CD4-positive, alpha-beta T cell (primary cell): Measurements from ENCODE around the gene RSU1. TPM values are rescaled to one million over a fixed set of nuclear protein-coding genes. Genes with fewer than 3 reads are reported as not detected.

Experiments used
- ATAC-seq: fragments of 200-7000 bp; cut with Tn5 transposase; one replicate; pipeline ENCODE4 v1.10.0; 2022; ENCODE audit warnings: mild to moderate bottlenecking; ENCODE audit not compliant: poor library complexity
- CTCF ChIA-PET: fragments of 350-600 bp; sonication (Branson Sonifier 250); formaldehyde crosslinking; loops from one replicate; lab custom pipeline; 2021; ENCODE audit warnings: antibody characterized with exemption, inconsistent platforms; lab: Charles Lee
- POLR2A ChIA-PET: fragments of 350-600 bp; sonication (Branson Sonifier 250); formaldehyde crosslinking; loops from one replicate; lab custom pipeline; 2021; ENCODE audit warnings: antibody characterized with exemption, inconsistent platforms; lab: Charles Lee
- DNase-seq, 14 experiments: peaks; one replicate each; pipeline ENCODE4 v3.0.0-alpha.2; 2013 to 2020; ENCODE audit warnings: mixed read lengths in 2 of 14
- H3K27ac ChIP-seq, 2 donors: one replicate each; pipeline versions ENCODE4 v1.5.1 to v1.7.0; 2013; ENCODE audit warnings: low read length in 2 of 2, low read depth in 1 of 2, mild to moderate bottlenecking in 1 of 2
- H3K27me3 ChIP-seq, 2 experiments: 1 replicate in 1 of 2; 2 replicates in 1 of 2; pipeline versions ENCODE4 v1.6.1 to v1.7.0; 2013; ENCODE audit warnings: low read length in 2 of 2, control low read depth in 1 of 2, mild to moderate bottlenecking in 1 of 2, moderate library complexity in 1 of 2; ENCODE audit not compliant: insufficient read depth in 2 of 2, control insufficient read depth in 1 of 2
- H3K36me3 ChIP-seq: one replicate; pipeline ENCODE4 v1.6.1; 2013; ENCODE audit warnings: low read length, control low read depth; ENCODE audit not compliant: insufficient read depth
- H3K4me1 ChIP-seq: one replicate; pipeline ENCODE4 v1.6.1; 2013; ENCODE audit warnings: low read length, control low read depth; ENCODE audit not compliant: insufficient read depth
- H3K4me3 ChIP-seq: one replicate; pipeline ENCODE4 v1.5.1; 2013; ENCODE audit warnings: mild to moderate bottlenecking, low read length, moderate library complexity
- H3K9me3 ChIP-seq, 2 experiments: 1 replicate in 1 of 2; 2 replicates in 1 of 2; pipeline versions ENCODE4 v1.6.1 to v1.7.0; 2013; ENCODE audit warnings: low read length in 2 of 2, mild to moderate bottlenecking in 2 of 2, control low read depth in 1 of 2, moderate library complexity in 1 of 2; ENCODE audit not compliant: control insufficient read depth in 1 of 2, insufficient read depth in 1 of 2
- H3K27ac Mint-ChIP-seq: one replicate; pipeline ENCODE4 v1.8.0; 2020; ENCODE audit warnings: mixed read lengths
- H3K27me3 Mint-ChIP-seq: one replicate; pipeline ENCODE4 v1.8.0; 2021; ENCODE audit warnings: mixed read lengths
- H3K36me3 Mint-ChIP-seq: one replicate; pipeline ENCODE4 v1.8.0; 2021; ENCODE audit warnings: low read depth, mixed read lengths
- H3K4me1 Mint-ChIP-seq: one replicate; pipeline ENCODE4 v1.8.0; 2021; ENCODE audit warnings: low read depth, mixed read lengths
- H3K4me3 Mint-ChIP-seq: one replicate; pipeline ENCODE4 v1.8.0; 2020; ENCODE audit warnings: mild to moderate bottlenecking, mixed read lengths
- H3K9me3 Mint-ChIP-seq: one replicate; pipeline ENCODE4 v1.8.0; 2020; ENCODE audit warnings: mixed read lengths
- intact Hi-C, 2 experiments: fragments of 100-400 bp; cut with DNase I in 1 of 2; cut with micrococcal nuclease in 1 of 2; formaldehyde crosslinking; loops; one replicate each; pipeline versions ENCODE4 v1.15.1 to v1.9.0; 2023 to 2025; cut with DNase I, micrococcal nuclease
- total RNA-seq, 174 experiments: library from RNA in 2 of 174; stranded (reverse) in 2 of 174; gene quantifications; one replicate each; pipeline ENCODE4 v1.2.3 and lab custom pipeline; 2021 to 2026
- TF ChIP-seq, protein P1 (sequence below): fragments of 200-600 bp; IDR thresholded peaks from one replicate; pipeline ENCODE4 v1.8.0; 2022; ENCODE audit warnings: antibody characterized with exemption, mild to moderate bottlenecking

Gene RSU1
- total RNA-seq, 2 experiments from 2014 or later = 26.2 to 28.8 TPM

GRCh38 chr10:16592378-16592777, 224.8 kb downstream of the RSU1 start:
- CTCF ChIA-PET = no interaction called here
- no peak overlapping the region for H3K4me3 ChIP-seq
- peaks cover 12% of the 10 kb centered on the region for H3K36me3 ChIP-seq
- ATAC-seq = no peak
- H3K4me1 Mint-ChIP-seq = no peaks in the 10 kb centered on the region
- TF ChIP-seq, protein P1, sequence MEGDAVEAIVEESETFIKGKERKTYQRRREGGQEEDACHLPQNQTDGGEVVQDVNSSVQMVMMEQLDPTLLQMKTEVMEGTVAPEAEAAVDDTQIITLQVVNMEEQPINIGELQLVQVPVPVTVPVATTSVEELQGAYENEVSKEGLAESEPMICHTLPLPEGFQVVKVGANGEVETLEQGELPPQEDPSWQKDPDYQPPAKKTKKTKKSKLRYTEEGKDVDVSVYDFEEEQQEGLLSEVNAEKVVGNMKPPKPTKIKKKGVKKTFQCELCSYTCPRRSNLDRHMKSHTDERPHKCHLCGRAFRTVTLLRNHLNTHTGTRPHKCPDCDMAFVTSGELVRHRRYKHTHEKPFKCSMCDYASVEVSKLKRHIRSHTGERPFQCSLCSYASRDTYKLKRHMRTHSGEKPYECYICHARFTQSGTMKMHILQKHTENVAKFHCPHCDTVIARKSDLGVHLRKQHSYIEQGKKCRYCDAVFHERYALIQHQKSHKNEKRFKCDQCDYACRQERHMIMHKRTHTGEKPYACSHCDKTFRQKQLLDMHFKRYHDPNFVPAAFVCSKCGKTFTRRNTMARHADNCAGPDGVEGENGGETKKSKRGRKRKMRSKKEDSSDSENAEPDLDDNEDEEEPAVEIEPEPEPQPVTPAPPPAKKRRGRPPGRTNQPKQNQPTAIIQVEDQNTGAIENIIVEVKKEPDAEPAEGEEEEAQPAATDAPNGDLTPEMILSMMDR = no peak
- peaks cover 0 to 15% of the 10 kb centered on the region in 2 experiments for H3K9me3 ChIP-seq
- no peak for DNase-seq
- no peak overlapping the region for H3K27ac Mint-ChIP-seq
- peaks cover 69% of the 10 kb centered on the region for H3K36me3 Mint-ChIP-seq
- no peak overlapping the region for H3K27ac ChIP-seq
- no peaks in the 10 kb centered on the region for H3K4me1 ChIP-seq
- H3K27me3 ChIP-seq = no peaks in the 10 kb centered on the region
- H3K27me3 Mint-ChIP-seq = no peaks in the 10 kb centered on the region
- POLR2A ChIA-PET = no interaction called here
- H3K9me3 Mint-ChIP-seq = peaks cover 5% of the 10 kb centered on the region
- H3K4me3 Mint-ChIP-seq = no peak overlapping the region
- intact Hi-C loops = no loop called here

- Mint-ChIP-seq H3K4me3 (no peak overlapping the region), H3K27me3 (peaks cover 12% of the 10 kb centered on the region), H3K4me1 (no peaks in the 10 kb centered on the region), H3K9me3 (peaks cover 1% of the 10 kb centered on the region), H3K36me3 (peaks cover 16% of the 10 kb centered on the region), H3K27ac (no peak overlapping the region)
- POLR2A ChIA-PET = no interaction called here
- Histone ChIP-seq H3K4me3 (no peak overlapping the region), H3K27me3 (no peaks in the 10 kb centered on the region), H3K9me3 (peaks cover 0 to 5% of the 10 kb centered on the region in 2 experiments), H3K4me1 (no peaks in the 10 kb centered on the region), H3K36me3 (no peaks in the 10 kb centered on the region), H3K27ac (no peak overlapping the region)
- CTCF ChIA-PET = no interaction called here
- intact Hi-C loops = no loop called here
- TF ChIP-seq, protein P1 = no peak
- ATAC-seq (no peak), DNase-seq (no peak)
These were observed 230.7 kb downstream of the RSU1 start for GRCh38 chr10:16586358-16587138.

- Histone ChIP-seq H3K9me3 (peaks cover 0 to 4% of the 10 kb centered on the region in 2 experiments), H3K36me3 (no peaks in the 10 kb centered on the region), H3K4me1 (no peaks in the 10 kb centered on the region), H3K27me3 (no peaks in the 10 kb centered on the region), H3K27ac (no peak overlapping the region), H3K4me3 (no peak overlapping the region)
- H3K27ac Mint-ChIP-seq = no peak overlapping the region
- DNase-seq (no peak), ATAC-seq (no peak)
- H3K4me3 Mint-ChIP-seq = no peak overlapping the region
- intact Hi-C loops = no loop called here
- TF ChIP-seq, protein P1 = no peak
- ChIA-PET CTCF (no interaction called here), POLR2A (no interaction called here)
- peaks cover 23% of the 10 kb centered on the region for H3K27me3 Mint-ChIP-seq
- peaks cover 5% of the 10 kb centered on the region for H3K36me3 Mint-ChIP-seq
- H3K4me1 Mint-ChIP-seq = no peaks in the 10 kb centered on the region
- peaks cover 1% of the 10 kb centered on the region for H3K9me3 Mint-ChIP-seq
These were observed 232.1 kb downstream of the RSU1 start for GRCh38 chr10:16585103-16585502.
